ENCODE results near the gene RNF103. TPM values are rescaled to one million over a fixed set of nuclear protein-coding genes. Genes with fewer than 3 reads are reported as not detected.
"Not testable (repeated sequence)": the region's sequence is repeated elsewhere in the genome, so short reads cannot be mapped to it uniquely, and the experiment has no call there.

Gene RNF103, protein sequence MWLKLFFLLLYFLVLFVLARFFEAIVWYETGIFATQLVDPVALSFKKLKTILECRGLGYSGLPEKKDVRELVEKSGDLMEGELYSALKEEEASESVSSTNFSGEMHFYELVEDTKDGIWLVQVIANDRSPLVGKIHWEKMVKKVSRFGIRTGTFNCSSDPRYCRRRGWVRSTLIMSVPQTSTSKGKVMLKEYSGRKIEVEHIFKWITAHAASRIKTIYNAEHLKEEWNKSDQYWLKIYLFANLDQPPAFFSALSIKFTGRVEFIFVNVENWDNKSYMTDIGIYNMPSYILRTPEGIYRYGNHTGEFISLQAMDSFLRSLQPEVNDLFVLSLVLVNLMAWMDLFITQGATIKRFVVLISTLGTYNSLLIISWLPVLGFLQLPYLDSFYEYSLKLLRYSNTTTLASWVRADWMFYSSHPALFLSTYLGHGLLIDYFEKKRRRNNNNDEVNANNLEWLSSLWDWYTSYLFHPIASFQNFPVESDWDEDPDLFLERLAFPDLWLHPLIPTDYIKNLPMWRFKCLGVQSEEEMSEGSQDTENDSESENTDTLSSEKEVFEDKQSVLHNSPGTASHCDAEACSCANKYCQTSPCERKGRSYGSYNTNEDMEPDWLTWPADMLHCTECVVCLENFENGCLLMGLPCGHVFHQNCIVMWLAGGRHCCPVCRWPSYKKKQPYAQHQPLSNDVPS
- 22.3 and 22.8 TPM in 2 replicates for total RNA-seq
- long read RNA-seq, full-length matches to known transcripts, result 5 of 7 reads
- long read RNA-seq, partial matches to known transcripts, result 0 of 7 reads
- long read RNA-seq, other reads (novel, unspliced or antisense), result 2 of 7 reads

DNA sequence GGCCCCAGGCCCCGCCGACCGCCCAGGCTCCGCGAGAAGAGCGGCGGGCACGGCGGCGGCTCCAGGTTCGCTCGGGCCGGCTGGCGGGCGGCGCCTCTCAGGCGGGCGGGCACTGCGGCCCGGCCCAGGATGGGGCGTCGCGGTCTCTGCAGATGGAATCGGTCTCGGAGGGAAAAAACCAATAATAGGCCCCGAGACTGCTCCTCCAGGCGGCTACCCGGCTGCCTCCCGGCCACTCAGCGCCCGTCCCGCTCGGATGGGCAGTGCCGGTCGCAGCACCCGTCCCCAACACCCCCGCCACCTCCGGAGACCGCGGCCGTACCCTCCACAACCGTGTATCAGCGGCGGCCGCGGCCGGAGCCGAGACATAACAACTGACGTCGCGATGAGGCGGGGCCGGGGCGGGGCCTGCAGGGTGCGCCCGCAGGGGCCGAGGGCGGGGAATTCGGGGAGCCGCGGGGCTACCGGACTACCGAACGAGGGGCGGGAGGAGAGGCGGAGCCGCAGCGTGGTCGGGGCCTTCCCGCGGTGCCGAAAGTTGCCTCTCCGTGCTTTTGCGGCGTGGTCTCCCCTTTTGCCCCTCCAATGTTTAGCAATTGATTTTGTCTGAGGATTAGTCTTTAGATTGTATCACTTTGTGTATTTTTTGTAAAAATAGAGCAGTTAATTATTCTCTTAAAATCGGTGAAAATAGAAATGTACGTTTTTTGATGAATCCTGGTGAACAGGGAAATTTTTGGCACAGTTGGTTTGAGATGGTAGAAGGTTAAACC is at the start of gene RNF103:
RNF103 (minus strand) TSS at position 372 of the 773 bp plus-strand sequence. CDS start 979 bp downstream, outside the sequence.
- no peaks in the 10 kb centered on the region for H3K27me3 Mint-ChIP-seq

DNA sequence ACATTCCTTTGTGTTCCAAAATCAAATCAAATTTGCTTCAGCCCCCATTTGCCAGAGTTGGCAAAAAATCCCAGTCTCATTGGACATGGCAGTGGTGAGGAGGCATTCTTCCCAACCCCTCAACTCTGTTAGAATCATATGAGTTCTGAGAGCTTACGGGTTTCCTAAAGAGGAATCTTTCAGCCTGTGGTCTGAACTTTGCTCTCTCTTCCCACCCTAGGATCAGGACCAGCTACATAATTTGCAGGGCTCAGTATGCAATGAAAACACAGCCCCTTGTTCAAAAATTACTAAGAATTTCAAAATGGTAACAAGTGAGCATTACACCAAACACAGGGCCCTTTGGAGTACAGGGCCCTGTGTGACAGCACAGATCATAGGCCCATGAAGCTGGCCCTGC is 49.3 kb upstream of the RNF103 start:
- TF ChIP-seq CTCF (IDR thresholded peaks at IDR 0.05; ENCODE audit: unreplicated experiment), result no peak
- Mint-ChIP-seq H3K36me3 (ENCODE audit: insufficient read depth) (peaks cover 5% of the 10 kb centered on the region), H3K9me3 (ENCODE audit: low read depth) (peaks cover 6% of the 10 kb centered on the region), H3K4me1 (ENCODE audit: low read depth) (peaks cover 7% of the 10 kb centered on the region), H3K4me3 (ENCODE audit: low read depth) (no peak overlapping the region), H3K27me3 (no peaks in the 10 kb centered on the region), H3K27ac (no peak overlapping the region)
- no peak for DNase-seq (ENCODE audit: low spot score, unreplicated experiment)

More for the DNA sequence above, at the start of gene RNF103:
- H3K4me1 Mint-ChIP-seq (ENCODE audit: low read depth), result peaks cover 23% of the 10 kb centered on the region
- H3K27ac Mint-ChIP-seq, result peak within 1 kb of the TSS; percentile 98
- no peak for TF ChIP-seq CTCF (IDR thresholded peaks at IDR 0.05; ENCODE audit: unreplicated experiment)
- H3K4me3 Mint-ChIP-seq (ENCODE audit: low read depth), result peak within 1 kb of the TSS; percentile 95
- no peaks in the 10 kb centered on the region for H3K9me3 Mint-ChIP-seq (ENCODE audit: low read depth)
- H3K36me3 Mint-ChIP-seq (ENCODE audit: insufficient read depth), result peaks cover 6% of the 10 kb centered on the region
- DNase-seq (ENCODE audit: low spot score, unreplicated experiment), result peak; percentile 90

DNA sequence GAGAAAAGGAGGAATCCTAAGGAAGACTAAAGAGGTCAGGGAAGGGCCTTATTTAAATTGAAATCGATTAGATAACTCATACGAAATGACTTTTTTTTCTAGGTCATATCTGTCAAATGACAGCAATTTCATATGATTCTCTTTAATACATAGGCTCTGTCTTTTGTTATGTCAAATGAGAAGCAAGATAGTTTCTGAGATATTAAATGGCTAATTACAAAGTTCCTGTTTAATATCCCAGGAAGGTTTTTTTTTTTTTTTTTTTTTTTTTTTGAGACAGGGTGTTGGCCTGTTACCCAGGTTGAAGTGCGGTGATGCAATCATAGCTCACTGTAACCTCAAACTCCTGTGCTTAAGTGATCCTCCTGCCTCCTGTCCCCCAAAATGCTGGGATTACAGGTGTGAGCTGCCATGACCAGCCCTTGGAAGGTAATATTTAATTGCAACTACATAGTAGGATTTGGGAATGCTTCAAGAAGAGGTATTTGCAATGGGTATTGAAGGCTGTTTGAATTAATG is 48.4 kb upstream of the RNF103 start:
- Mint-ChIP-seq H3K36me3 (ENCODE audit: insufficient read depth) (peaks cover 11% of the 10 kb centered on the region), H3K4me1 (ENCODE audit: low read depth) (peaks cover 7% of the 10 kb centered on the region), H3K9me3 (ENCODE audit: low read depth) (peaks cover 13% of the 10 kb centered on the region), H3K4me3 (ENCODE audit: low read depth) (no peak overlapping the region), H3K27me3 (no peaks in the 10 kb centered on the region), H3K27ac (no peak overlapping the region)
- TF ChIP-seq CTCF (IDR thresholded peaks at IDR 0.05; ENCODE audit: unreplicated experiment), result no peak
- no peak for DNase-seq (ENCODE audit: low spot score, unreplicated experiment)

DNA sequence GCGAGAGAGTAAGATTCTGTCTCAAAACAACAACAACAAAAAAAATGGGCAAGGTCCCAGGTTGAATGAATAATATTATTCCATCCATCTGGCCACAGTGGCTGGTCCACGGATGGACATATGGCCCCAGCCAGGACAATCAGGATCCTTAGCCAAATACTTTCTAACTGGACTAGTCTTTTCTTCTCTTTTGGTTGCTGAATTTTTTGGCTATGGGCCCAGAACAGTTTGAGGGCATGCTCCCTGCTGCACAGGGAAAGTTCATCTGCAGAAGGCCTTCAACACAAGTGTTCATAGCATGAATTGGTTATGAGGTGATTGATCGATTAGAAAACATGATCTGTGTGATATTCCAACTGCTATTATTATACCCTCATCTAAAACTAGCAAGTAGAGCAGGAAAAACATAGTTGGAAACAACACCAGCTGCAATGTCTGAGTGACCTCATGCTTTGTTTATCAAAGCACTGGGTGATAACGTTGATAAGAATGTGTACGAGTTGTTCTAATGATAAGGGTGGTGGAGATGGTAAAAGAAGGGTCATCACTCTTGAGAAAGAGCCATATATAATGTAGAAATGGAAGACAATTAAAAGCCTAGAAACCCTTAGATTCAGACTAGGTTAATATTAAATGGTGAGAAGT is 47.8 kb upstream of the RNF103 start:
- H3K9me3 Mint-ChIP-seq (ENCODE audit: low read depth), result peaks cover 19% of the 10 kb centered on the region
- no peak for DNase-seq (ENCODE audit: low spot score, unreplicated experiment)
- H3K27me3 Mint-ChIP-seq, result no peaks in the 10 kb centered on the region
- no peak overlapping the region for H3K27ac Mint-ChIP-seq
- H3K4me1 Mint-ChIP-seq (ENCODE audit: low read depth), result peaks cover 7% of the 10 kb centered on the region
- no peak for TF ChIP-seq CTCF (IDR thresholded peaks at IDR 0.05; ENCODE audit: unreplicated experiment)
- peaks cover 14% of the 10 kb centered on the region for H3K36me3 Mint-ChIP-seq (ENCODE audit: insufficient read depth)
- no peak overlapping the region for H3K4me3 Mint-ChIP-seq (ENCODE audit: low read depth)

- not testable (repeated sequence) for DNase-seq (ENCODE audit: low spot score, unreplicated experiment); H3K27me3 Mint-ChIP-seq; H3K4me3 Mint-ChIP-seq (ENCODE audit: low read depth); H3K4me1 Mint-ChIP-seq (ENCODE audit: low read depth); H3K27ac Mint-ChIP-seq
- H3K36me3 Mint-ChIP-seq (ENCODE audit: insufficient read depth), result peaks cover 22% of the 10 kb centered on the region
- H3K9me3 Mint-ChIP-seq (ENCODE audit: low read depth), result peaks cover 31% of the 10 kb centered on the region
Observed at GRCh38 chr2:86669323-86669722, 45.7 kb upstream of the RNF103 start.
